IMR-90 (cell line): ENCODE data around the gene ISCA2. TPM values are rescaled to one million over a fixed set of nuclear protein-coding genes. Genes with fewer than 3 reads are reported as not detected.
A peak's percentile ranks its signal among the peaks of the same experiment; 100 is the strongest.

Experiments used
- ATAC-seq: fragments of 200-7000 bp; cut with Tn5 transposase; 2 replicates; pipeline ENCODE4 v1.9.1; 2020; ENCODE audit warnings: low read depth, mild to moderate bottlenecking, moderate library complexity
- BruUV-seq: library from RNA; stranded (reverse); fragments of 400-500 nt; replicated peaks from 2 replicates; lab custom pipeline; 2021; lab: Mats Ljungman, UMichigan
- CTCF ChIA-PET: fragments of 300-600 bp; formaldehyde crosslinking; extraction: SDS; loops from one replicate; lab custom pipeline; 2021; ENCODE audit warnings: antibody characterized with exemption; lab: Yijun Ruan, JAX
- POLR2A ChIA-PET: fragments of 300-600 bp; sonication (Branson Sonifier 250); formaldehyde crosslinking; loops from one replicate; lab custom pipeline; 2022; ENCODE audit warnings: antibody characterized with exemption; ENCODE audit not compliant: unreplicated experiment; lab: Charles Lee
- DNase-seq: peaks from one replicate; pipeline ENCODE4 v3.0.0; 2013
- H2AFZ ChIP-seq: replicated peaks from 2 replicates; pipeline ENCODE3; 2013; ENCODE audit warnings: low read length, mild to moderate bottlenecking; ENCODE audit not compliant: poor library complexity
- H2AK5ac ChIP-seq: 2 replicates; pipeline ENCODE4 v1.6.1; 2013; ENCODE audit warnings: low read depth, low read length, inconsistent platforms
- H2AK9ac ChIP-seq: replicated peaks from 2 replicates; pipeline ENCODE3; 2013; ENCODE audit warnings: mild to moderate bottlenecking, low read depth, low read length, moderate library complexity; ENCODE audit not compliant: poor library complexity
- H2BK120ac ChIP-seq: 2 replicates; pipeline ENCODE4 v1.6.1; 2013; ENCODE audit warnings: low read depth, low read length, inconsistent platforms
- H2BK15ac ChIP-seq: 3 replicates; pipeline ENCODE4 v1.6.1; 2013; ENCODE audit warnings: low read depth, low read length, inconsistent platforms
- H2BK20ac ChIP-seq: 2 replicates; pipeline ENCODE4 v1.6.1; 2013; ENCODE audit warnings: low read depth, mild to moderate bottlenecking, inconsistent platforms, low read length, moderate library complexity
- H2BK5ac ChIP-seq: 2 replicates; pipeline ENCODE4 v1.6.1; 2013; ENCODE audit warnings: mild to moderate bottlenecking, low read depth, low read length, inconsistent platforms; ENCODE audit not compliant: poor library complexity, severe bottlenecking
- H3K14ac ChIP-seq: replicated peaks from 2 replicates; pipeline ENCODE4 v1.6.1; 2013; ENCODE audit warnings: low read depth, low read length, inconsistent platforms
- H3K18ac ChIP-seq: 2 replicates; pipeline ENCODE4 v1.6.1; 2013; ENCODE audit warnings: low read depth, low read length, control low read depth
- H3K23ac ChIP-seq: 2 replicates; pipeline ENCODE4 v1.6.1; 2013; ENCODE audit warnings: low read depth, low read length, inconsistent platforms
- H3K27ac ChIP-seq: 2 replicates; pipeline ENCODE4 v1.5.1; 2013; ENCODE audit warnings: mild to moderate bottlenecking, control low read depth, low read length; ENCODE audit not compliant: insufficient read depth
- H3K27me3 ChIP-seq: 2 replicates; pipeline ENCODE4 v1.6.1; 2013; ENCODE audit warnings: low read length; ENCODE audit not compliant: control insufficient read depth, insufficient read depth
- H3K36me3 ChIP-seq: 2 replicates; pipeline ENCODE4 v1.6.1; 2013; ENCODE audit warnings: low read length, mixed read lengths; ENCODE audit not compliant: control insufficient read depth, insufficient read depth
- H3K4ac ChIP-seq: 2 replicates; pipeline ENCODE4 v1.6.1; 2013; ENCODE audit warnings: low read depth, low read length, inconsistent platforms
- H3K4me1 ChIP-seq: 2 replicates; pipeline ENCODE4 v1.6.1; 2013; ENCODE audit warnings: low read length, mixed read lengths; ENCODE audit not compliant: control insufficient read depth, insufficient read depth
- H3K4me2 ChIP-seq: 2 replicates; pipeline ENCODE4 v1.6.1; 2013; ENCODE audit warnings: low read depth, mild to moderate bottlenecking, control low read depth, low read length, moderate library complexity
- H3K4me3 ChIP-seq: 2 replicates; pipeline ENCODE4 v1.5.1; 2013; ENCODE audit warnings: low read depth, mild to moderate bottlenecking, control low read depth, low read length, moderate library complexity; ENCODE audit not compliant: insufficient read depth
- H3K56ac ChIP-seq: 2 replicates; pipeline ENCODE4 v1.6.1; 2013; ENCODE audit warnings: low read length, inconsistent platforms; ENCODE audit not compliant: insufficient read depth; ENCODE audit errors: extremely low read depth
- H3K79me1 ChIP-seq, 2 experiments: 2 replicates each; pipeline ENCODE4 v1.6.1; 2013; ENCODE audit warnings: low read length in 2 of 2, inconsistent platforms in 1 of 2, low read depth in 1 of 2
- H3K9ac ChIP-seq: 2 replicates; pipeline ENCODE4 v1.6.1; 2013; ENCODE audit warnings: low read depth, low read length, control low read depth
- H3K9me1 ChIP-seq: 2 replicates; pipeline ENCODE4 v1.6.1; 2013; ENCODE audit warnings: low read length, inconsistent platforms; ENCODE audit not compliant: insufficient read depth
- H3K9me3 ChIP-seq: 2 replicates; pipeline ENCODE4 v1.6.1; 2013; ENCODE audit warnings: low read length; ENCODE audit not compliant: control insufficient read depth, insufficient read depth
- H4K20me1 ChIP-seq: 2 replicates; pipeline ENCODE4 v1.6.1; 2013; ENCODE audit warnings: low read length, inconsistent platforms; ENCODE audit not compliant: insufficient read depth
- H4K5ac ChIP-seq: 2 replicates; pipeline ENCODE4 v1.6.1; 2013; ENCODE audit warnings: mild to moderate bottlenecking, low read depth, low read length, control low read depth
- H4K8ac ChIP-seq, 2 experiments: 2 replicates each; pipeline ENCODE4 v1.6.1; 2013; ENCODE audit warnings: low read depth in 2 of 2, low read length in 2 of 2, control low read depth in 1 of 2, inconsistent platforms in 1 of 2
- H4K91ac ChIP-seq: 2 replicates; pipeline ENCODE4 v1.6.1; 2013; ENCODE audit warnings: low read depth, low read length, inconsistent platforms; ENCODE audit not compliant: insufficient read depth
- BHLHE40 ChIP-seq: fragments of 150-350 bp; IDR thresholded peaks from 2 replicates; pipeline ENCODE4 v1.6.1; 2016; ENCODE audit warnings: mild to moderate bottlenecking, low read depth, low read length
- CEBPB ChIP-seq: IDR thresholded peaks from 2 replicates; pipeline ENCODE4 v1.6.1; 2012; ENCODE audit warnings: low read depth, low read length, improper control_type of control experiment
- MAFK ChIP-seq: IDR thresholded peaks from 2 replicates; pipeline ENCODE4 v1.6.1; 2012; ENCODE audit warnings: low read depth, low read length, improper control_type of control experiment
- MAZ ChIP-seq: IDR thresholded peaks from 2 replicates; pipeline ENCODE4 v1.6.1; 2012; ENCODE audit warnings: low read depth, mild to moderate bottlenecking, low read length, improper control_type of control experiment, moderate library complexity, borderline replicate concordance
- MXI1 ChIP-seq: IDR thresholded peaks from 2 replicates; pipeline ENCODE4 v1.6.1; 2012; ENCODE audit warnings: low read depth, mild to moderate bottlenecking, low read length, moderate library complexity, borderline replicate concordance
- NFE2L2 ChIP-seq: fragments of 150-350 bp; IDR thresholded peaks from 2 replicates; pipeline ENCODE4 v1.6.1; 2016; ENCODE audit warnings: low read depth, mild to moderate bottlenecking, low read length
- POLR2A ChIP-seq: IDR thresholded peaks from 2 replicates; pipeline ENCODE4 v1.6.1; 2012; ENCODE audit warnings: mild to moderate bottlenecking, low read depth, low read length
- RCOR1 ChIP-seq: IDR thresholded peaks from 2 replicates; pipeline ENCODE4 v1.6.1; 2012; ENCODE audit warnings: mild to moderate bottlenecking, low read length, improper control_type of control experiment; ENCODE audit not compliant: insufficient replicate concordance
- RFX5 ChIP-seq: IDR thresholded peaks from 2 replicates; pipeline ENCODE4 v1.8.0; 2012; ENCODE audit warnings: low read depth, mild to moderate bottlenecking, low read length, moderate library complexity
- WGBS, 2 experiments: methylation state at CpG; one replicate each; pipeline versions ENCODE4 v1.1.5 to v1.1.7; 2013; ENCODE audit warnings: missing lambda C conversion rate in 2 of 2; ENCODE audit not compliant: insufficient read length in 1 of 2; ENCODE audit errors: extremely low coverage in 2 of 2; 5-methylcytosine and 5-hydroxymethylcytosine counted together
- dilution Hi-C: fragments of 300-500 bp; cut with HindIII; formaldehyde crosslinking; loops from one replicate; pipeline ENCODE4 v1.14.3; 2018; ENCODE audit warnings: low sequenced_read_pairs; ENCODE audit not compliant: unreplicated experiment
- in situ Hi-C: fragments of 300-500 bp; cut with MboI; formaldehyde crosslinking; loops from 3 replicates; pipeline ENCODE4 v1.14.3; 2019; ENCODE audit warnings: low sequenced_read_pairs, inconsistent platforms, mixed read lengths
- intact Hi-C: fragments of 100-400 bp; cut with micrococcal nuclease; formaldehyde crosslinking; loops from 2 replicates; pipeline ENCODE4 v1.10.0; 2022
- polyA plus RNA-seq, 3 experiments: library from polyadenylated mRNA; depleted of rRNA; stranded (reverse); fragments of >200 nt; gene quantifications; 2 replicates each; pipeline ENCODE4 v1.2.3, GENCODE V29; 2012; ENCODE audit warnings: low replicate concordance in 1 of 3
- total RNA-seq: library from RNA; depleted of rRNA; stranded (reverse); fragments of >200 nt; gene quantifications from 2 replicates; pipeline ENCODE4 v1.2.3, GENCODE V29; 2012
- TF ChIP-seq, protein P1 (sequence below): fragments of 150-350 bp; IDR thresholded peaks from 2 replicates; pipeline ENCODE4 v1.6.1; 2017; ENCODE audit warnings: mild to moderate bottlenecking, antibody characterized with exemption, low read length, low read depth
- TF ChIP-seq, protein P2 (sequence below): fragments of 150-350 bp; IDR thresholded peaks from 2 replicates; pipeline ENCODE4 v1.6.1; 2016; ENCODE audit warnings: low read depth, mild to moderate bottlenecking, low read length, moderate library complexity, borderline replicate concordance
- TF ChIP-seq, protein P3 (sequence below): conservative IDR thresholded peaks from 2 replicates; pipeline ENCODE4 v1.5.1; 2012; ENCODE audit warnings: mild to moderate bottlenecking, low read depth, low read length, improper control_type of control experiment

ISCA2 gene
- total and polyA plus RNA-seq, 2 of the 4 experiments (the other 2 are of a cell fraction): 5.4 to 25.7 TPM

DNA sequence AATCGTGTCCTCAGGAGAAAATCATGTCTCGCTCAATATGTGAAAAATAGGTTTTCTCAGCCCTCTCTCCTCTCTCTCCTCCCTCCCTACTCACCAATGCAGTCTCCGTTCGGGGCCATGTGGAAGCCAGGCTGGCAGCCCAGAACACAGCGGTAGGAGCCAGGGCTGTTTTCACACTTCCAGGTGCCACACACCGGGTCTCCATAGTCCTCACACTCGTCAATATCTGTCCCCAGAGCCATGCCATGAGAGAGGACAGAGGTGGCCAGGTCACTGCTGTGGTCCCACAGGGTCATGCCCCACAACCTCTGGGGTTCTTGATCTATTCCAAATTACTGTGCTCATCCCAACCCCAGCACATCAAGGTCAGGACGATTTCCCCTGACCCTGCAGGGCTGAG lies 13.5 kb downstream of the ISCA2 start:
- Histone ChIP-seq H3K27ac (no peak overlapping the region), H3K18ac (no peak overlapping the region), H4K5ac (no peak overlapping the region), H2BK120ac (no peak overlapping the region), H3K79me1 (peaks cover 0 to 4% of the 10 kb centered on the region in 2 experiments; a peak in 1 of 4 replicates), H2BK20ac (no peak overlapping the region), H3K4me1 (peaks cover 10% of the 10 kb centered on the region), H3K4ac (0 out of 2 replicates have a peak overlapping the region, but pooled peaks have one; percentile 33), H3K14ac (no peak overlapping the region), H2BK15ac (no peak overlapping the region), H4K8ac (no peak overlapping the region), H3K27me3 (no peaks in the 10 kb centered on the region), H3K9me1 (peaks cover 11% of the 10 kb centered on the region; the same call in 1 of the 2 replicates), H3K36me3 (peaks cover 26% of the 10 kb centered on the region), H3K9me3 (no peaks in the 10 kb centered on the region), H4K91ac (no peak overlapping the region), H2BK5ac (no peak overlapping the region), H3K56ac (no peak overlapping the region), H2AK9ac (no peak overlapping the region), H2AK5ac (no peak overlapping the region), H3K23ac (no peak overlapping the region), H2AFZ (no peak overlapping the region), H3K4me3 (no peak overlapping the region), H3K4me2 (no peak overlapping the region), H4K20me1 (no peaks in the 10 kb centered on the region), H3K9ac (no peak overlapping the region)
- ATAC-seq (no peak), DNase-seq (no peak)
- ChIA-PET CTCF (no interaction called here), POLR2A (no interaction called here)
- dilution Hi-C loops (no loop called here), intact Hi-C loops (no loop called here), in situ Hi-C loops (loop anchor here (10.0 kb wide), 1 partner anchor 288 kb away; no protein-coding TSS in a partner anchor)
- no TSS peak for BruUV-seq
- TF ChIP-seq, protein P1, sequence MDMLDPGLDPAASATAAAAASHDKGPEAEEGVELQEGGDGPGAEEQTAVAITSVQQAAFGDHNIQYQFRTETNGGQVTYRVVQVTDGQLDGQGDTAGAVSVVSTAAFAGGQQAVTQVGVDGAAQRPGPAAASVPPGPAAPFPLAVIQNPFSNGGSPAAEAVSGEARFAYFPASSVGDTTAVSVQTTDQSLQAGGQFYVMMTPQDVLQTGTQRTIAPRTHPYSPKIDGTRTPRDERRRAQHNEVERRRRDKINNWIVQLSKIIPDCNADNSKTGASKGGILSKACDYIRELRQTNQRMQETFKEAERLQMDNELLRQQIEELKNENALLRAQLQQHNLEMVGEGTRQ: no peak
- no peak for TF ChIP-seq RCOR1
- no peak for TF ChIP-seq MAFK
- no peak for TF ChIP-seq POLR2A
- TF ChIP-seq, protein P2, sequence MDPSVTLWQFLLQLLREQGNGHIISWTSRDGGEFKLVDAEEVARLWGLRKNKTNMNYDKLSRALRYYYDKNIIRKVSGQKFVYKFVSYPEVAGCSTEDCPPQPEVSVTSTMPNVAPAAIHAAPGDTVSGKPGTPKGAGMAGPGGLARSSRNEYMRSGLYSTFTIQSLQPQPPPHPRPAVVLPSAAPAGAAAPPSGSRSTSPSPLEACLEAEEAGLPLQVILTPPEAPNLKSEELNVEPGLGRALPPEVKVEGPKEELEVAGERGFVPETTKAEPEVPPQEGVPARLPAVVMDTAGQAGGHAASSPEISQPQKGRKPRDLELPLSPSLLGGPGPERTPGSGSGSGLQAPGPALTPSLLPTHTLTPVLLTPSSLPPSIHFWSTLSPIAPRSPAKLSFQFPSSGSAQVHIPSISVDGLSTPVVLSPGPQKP: no peak
- TF ChIP-seq RFX5: no peak
- TF ChIP-seq NFE2L2: no peak
- TF ChIP-seq BHLHE40: no peak
- no peak for TF ChIP-seq MXI1
- no peak for TF ChIP-seq CEBPB
- no peak for TF ChIP-seq MAZ
- TF ChIP-seq, protein P3, sequence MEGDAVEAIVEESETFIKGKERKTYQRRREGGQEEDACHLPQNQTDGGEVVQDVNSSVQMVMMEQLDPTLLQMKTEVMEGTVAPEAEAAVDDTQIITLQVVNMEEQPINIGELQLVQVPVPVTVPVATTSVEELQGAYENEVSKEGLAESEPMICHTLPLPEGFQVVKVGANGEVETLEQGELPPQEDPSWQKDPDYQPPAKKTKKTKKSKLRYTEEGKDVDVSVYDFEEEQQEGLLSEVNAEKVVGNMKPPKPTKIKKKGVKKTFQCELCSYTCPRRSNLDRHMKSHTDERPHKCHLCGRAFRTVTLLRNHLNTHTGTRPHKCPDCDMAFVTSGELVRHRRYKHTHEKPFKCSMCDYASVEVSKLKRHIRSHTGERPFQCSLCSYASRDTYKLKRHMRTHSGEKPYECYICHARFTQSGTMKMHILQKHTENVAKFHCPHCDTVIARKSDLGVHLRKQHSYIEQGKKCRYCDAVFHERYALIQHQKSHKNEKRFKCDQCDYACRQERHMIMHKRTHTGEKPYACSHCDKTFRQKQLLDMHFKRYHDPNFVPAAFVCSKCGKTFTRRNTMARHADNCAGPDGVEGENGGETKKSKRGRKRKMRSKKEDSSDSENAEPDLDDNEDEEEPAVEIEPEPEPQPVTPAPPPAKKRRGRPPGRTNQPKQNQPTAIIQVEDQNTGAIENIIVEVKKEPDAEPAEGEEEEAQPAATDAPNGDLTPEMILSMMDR: no peak
- 67% methylated on average over 6 of the region's 8 CpGs; no CpG with 5 or more reads in 1 of the 2 experiments for WGBS, 2 experiments
